HG02884 (cell line): ENCODE results near the gene CCNB3.
"Not testable (repeated sequence)": the region's sequence is repeated elsewhere in the genome, so short reads cannot be mapped to it uniquely, and the experiment has no call there.

Source experiments
- ATAC-seq: cut with Tn5 transposase; IDR thresholded peaks from one replicate; pipeline ENCODE4 v1.9.1; 2021; ENCODE audit warnings: mild to moderate bottlenecking, moderate library complexity; ENCODE audit not compliant: unreplicated experiment

CCNB3 gene

GRCh38 chrX:50204364-50204899 lies at the start of gene CCNB3:
CCNB3 (plus strand) TSS chrX:50204765; CDS start chrX:50285164, 80,399 bp downstream.
- peak; percentile 97 for ATAC-seq

- no peak for ATAC-seq
These were observed 46.9 kb upstream of the CCNB3 start for GRCh38 chrX:50157545-50158135.

- ATAC-seq = no peak
These were observed 46.0 kb upstream of the CCNB3 start for GRCh38 chrX:50158593-50158992.

- no peak for ATAC-seq
These were observed 43.4 kb upstream of the CCNB3 start for GRCh38 chrX:50161127-50161526.

- no peak for ATAC-seq
These were observed 38.8 kb upstream of the CCNB3 start for GRCh38 chrX:50165727-50166126.

GRCh38 chrX:50167366-50167765 lies 37.2 kb upstream of the CCNB3 start:
- ATAC-seq = no peak

- ATAC-seq = peak; percentile 69
These were observed 36.3 kb upstream of the CCNB3 start for GRCh38 chrX:50168241-50168687.

GRCh38 chrX:50169717-50170116 lies 34.8 kb upstream of the CCNB3 start:
- no peak for ATAC-seq

GRCh38 chrX:50180073-50180940 lies 24.3 kb upstream of the CCNB3 start:
- no peak for ATAC-seq

- ATAC-seq = no peak
These were observed 20.7 kb upstream of the CCNB3 start for GRCh38 chrX:50183891-50184290.

GRCh38 chrX:50188859-50189600 lies 15.5 kb upstream of the CCNB3 start:
- ATAC-seq = no peak

- no peak for ATAC-seq
These were observed 6.2 kb upstream of the CCNB3 start for GRCh38 chrX:50198348-50198747.

GRCh38 chrX:50200907-50201306 lies 3.7 kb upstream of the CCNB3 start, which contains the start of gene AKAP4:
AKAP4 (minus strand) TSS chrX:50201007; CDS start chrX:50200889, 118 bp downstream.
- no peak for ATAC-seq

GRCh38 chrX:50202539-50202938 lies 2.0 kb upstream of the CCNB3 start:
- ATAC-seq = no peak

GRCh38 chrX:50206753-50207152 lies 2.2 kb downstream of the CCNB3 start:
- no peak for ATAC-seq

GRCh38 chrX:50211510-50211909 lies 6.9 kb downstream of the CCNB3 start:
- ATAC-seq = no peak

GRCh38 chrX:50281253-50281652 lies 76.7 kb downstream of the CCNB3 start:
- ATAC-seq = no peak

GRCh38 chrX:50327235-50327634 lies 122.7 kb downstream of the CCNB3 start:
- no peak for ATAC-seq

- ATAC-seq = not testable (repeated sequence)
These were observed 128.1 kb downstream of the CCNB3 start for GRCh38 chrX:50332668-50333067.

GRCh38 chrX:50333308-50333707 lies 128.7 kb downstream of the CCNB3 start:
- no peak for ATAC-seq

GRCh38 chrX:50343917-50344316 lies 139.4 kb downstream of the CCNB3 start:
- ATAC-seq = no peak
